ENCODE data around the gene EGF. TPM values are rescaled to one million over a fixed set of nuclear protein-coding genes. Genes with fewer than 3 reads are reported as not detected.

The EGF gene
- polyA plus RNA-seq, 1 donor from 2014 or later: not detected

GRCh38 chr4:109957227-109957626 lies 44.5 kb downstream of the EGF start:
- Histone ChIP-seq H3K27me3 (ENCODE audit: insufficient read depth, low read depth, low read length) (no peaks in the 10 kb centered on the region), H3K4me2 (ENCODE audit: low read length) (no peak overlapping the region), H2AFZ (ENCODE audit: low read depth, low read length) (no peak overlapping the region), H4K20me1 (ENCODE audit: insufficient read depth) (no peaks in the 10 kb centered on the region), H3K9ac (ENCODE audit: low read length) (no peak overlapping the region), H3F3A (ENCODE audit: insufficient read depth, low read length, poor library complexity, severe bottlenecking) (no peaks in the 10 kb centered on the region), H3K36me3 (ENCODE audit: insufficient read depth, low read length) (no peaks in the 10 kb centered on the region), H3K9me2 (ENCODE audit: insufficient read depth, low read length) (no peaks in the 10 kb centered on the region), H3K4me3 (ENCODE audit: low read length) (no peak overlapping the region), H3K27ac (ENCODE audit: low read length) (no peak overlapping the region), H3K9me3 (ENCODE audit: low read length) (no peaks in the 10 kb centered on the region), H3K79me2 (replicated peaks; ENCODE audit: insufficient read depth, low read length) (no peaks in the 10 kb centered on the region)
- no peak for TF ChIP-seq SMC3 (conservative IDR thresholded peaks at IDR 0.05; ENCODE audit: poor library complexity)
- no peak for TF ChIP-seq EZH2 (IDR thresholded peaks at IDR 0.05; ENCODE audit: borderline replicate concordance, insufficient read depth, low read length, poor library complexity, severe bottlenecking)
- no peak for TF ChIP-seq TAF1 (IDR thresholded peaks at IDR 0.05; ENCODE audit: low read depth)
- TF ChIP-seq EP300 (conservative IDR thresholded peaks at IDR 0.05; ENCODE audit: poor library complexity, severe bottlenecking): no peak
- TF ChIP-seq REST (IDR thresholded peaks at IDR 0.05; ENCODE audit: borderline replicate concordance): no peak
- no peak for TF ChIP-seq POLR2AphosphoS5 (IDR thresholded peaks at IDR 0.05)
- TF ChIP-seq CTCF (IDR thresholded peaks at IDR 0.05; ENCODE audit: poor library complexity, severe bottlenecking): no peak
- no peak for TF ChIP-seq RAD21 (conservative IDR thresholded peaks at IDR 0.05)
- TF ChIP-seq MXI1 (conservative IDR thresholded peaks at IDR 0.05; ENCODE audit: poor library complexity, severe bottlenecking): no peak

- H3K4me2 ChIP-seq (ENCODE audit: low read length): no peak overlapping the region
- no peak overlapping the region for H2AFZ ChIP-seq (ENCODE audit: low read depth, low read length)
- H3K4me3 ChIP-seq (ENCODE audit: low read length): no peak overlapping the region
- no peaks in the 10 kb centered on the region for H3K9me3 ChIP-seq (ENCODE audit: low read length)
- H3K27ac ChIP-seq (ENCODE audit: low read length): no peak overlapping the region
- no peak overlapping the region for H3K9ac ChIP-seq (ENCODE audit: low read length)
- no peaks in the 10 kb centered on the region for H3F3A ChIP-seq (ENCODE audit: insufficient read depth, low read length, poor library complexity, severe bottlenecking)
- no peaks in the 10 kb centered on the region for H3K36me3 ChIP-seq (ENCODE audit: insufficient read depth, low read length)
- H3K27me3 ChIP-seq (ENCODE audit: insufficient read depth, low read depth, low read length): no peaks in the 10 kb centered on the region
- no peak for TF ChIP-seq CTCF (IDR thresholded peaks at IDR 0.05; ENCODE audit: poor library complexity, severe bottlenecking)
- no peak for TF ChIP-seq SMC3 (conservative IDR thresholded peaks at IDR 0.05; ENCODE audit: poor library complexity)
- TF ChIP-seq EP300 (conservative IDR thresholded peaks at IDR 0.05; ENCODE audit: poor library complexity, severe bottlenecking): no peak
- no peak for TF ChIP-seq POLR2AphosphoS5 (IDR thresholded peaks at IDR 0.05)
- TF ChIP-seq REST (IDR thresholded peaks at IDR 0.05; ENCODE audit: borderline replicate concordance): no peak
- no peak for TF ChIP-seq EZH2 (IDR thresholded peaks at IDR 0.05; ENCODE audit: borderline replicate concordance, insufficient read depth, low read length, poor library complexity, severe bottlenecking)
- TF ChIP-seq RAD21 (conservative IDR thresholded peaks at IDR 0.05): no peak
- TF ChIP-seq MXI1 (conservative IDR thresholded peaks at IDR 0.05; ENCODE audit: poor library complexity, severe bottlenecking): no peak
- TF ChIP-seq TAF1 (IDR thresholded peaks at IDR 0.05; ENCODE audit: low read depth): no peak
- no peaks in the 10 kb centered on the region for H4K20me1 ChIP-seq (ENCODE audit: insufficient read depth)
- no peaks in the 10 kb centered on the region for H3K9me2 ChIP-seq (ENCODE audit: insufficient read depth, low read length)
- H3K79me2 ChIP-seq (replicated peaks; ENCODE audit: insufficient read depth, low read length): no peaks in the 10 kb centered on the region
Observed at GRCh38 chr4:109959195-109959594, 46.5 kb downstream of the EGF start.
